ENCODE measurements around the gene RENBP.

RENBP gene

DNA sequence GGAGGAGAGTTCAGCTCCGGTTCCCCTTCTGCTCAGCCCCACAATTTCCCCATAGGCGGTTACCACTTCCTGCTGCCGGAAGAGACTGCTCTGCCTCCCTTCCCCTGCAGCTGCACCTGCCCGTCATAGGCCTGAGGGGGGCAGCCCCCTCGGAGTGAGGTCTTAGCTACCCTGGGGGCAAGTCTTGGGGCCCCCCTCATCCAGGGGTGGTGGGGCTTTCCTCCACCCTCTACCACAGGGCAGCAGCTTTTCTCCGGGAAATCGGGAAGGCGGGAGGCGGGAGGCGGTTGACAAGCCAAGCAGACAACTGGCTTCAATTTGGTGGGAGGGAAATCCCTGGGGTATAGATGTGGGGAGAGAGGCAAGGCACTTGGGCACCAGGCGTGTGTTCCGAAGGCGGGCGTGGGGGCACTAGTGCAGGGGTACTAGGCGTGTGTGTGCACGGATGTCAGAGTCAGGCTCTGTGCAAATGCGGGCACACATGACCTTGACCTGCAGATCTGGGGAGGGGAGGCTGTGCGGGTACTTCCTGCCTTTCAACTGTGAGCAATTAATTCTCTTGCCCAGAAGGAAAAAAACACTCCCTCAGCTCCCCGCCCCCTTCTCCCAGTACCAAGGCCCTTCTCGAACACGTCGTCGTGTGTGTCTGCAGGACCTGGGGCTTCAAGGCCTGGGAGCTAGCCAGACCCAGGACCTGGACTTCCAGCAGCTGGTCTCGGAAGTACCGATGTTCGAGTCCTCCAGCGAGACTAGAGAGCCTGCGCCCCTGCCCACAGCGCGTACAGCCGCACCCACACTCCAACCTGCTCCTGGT is 17.4 kb downstream of the RENBP start:
- DNase-seq (ENCODE audit: low spot score), result peak; percentile 86
- in situ Hi-C loops (cut with MboI; ENCODE audit: low sequenced_read_pairs, unreplicated experiment), result no loop called here
- TF ChIP-seq, protein P1, sequence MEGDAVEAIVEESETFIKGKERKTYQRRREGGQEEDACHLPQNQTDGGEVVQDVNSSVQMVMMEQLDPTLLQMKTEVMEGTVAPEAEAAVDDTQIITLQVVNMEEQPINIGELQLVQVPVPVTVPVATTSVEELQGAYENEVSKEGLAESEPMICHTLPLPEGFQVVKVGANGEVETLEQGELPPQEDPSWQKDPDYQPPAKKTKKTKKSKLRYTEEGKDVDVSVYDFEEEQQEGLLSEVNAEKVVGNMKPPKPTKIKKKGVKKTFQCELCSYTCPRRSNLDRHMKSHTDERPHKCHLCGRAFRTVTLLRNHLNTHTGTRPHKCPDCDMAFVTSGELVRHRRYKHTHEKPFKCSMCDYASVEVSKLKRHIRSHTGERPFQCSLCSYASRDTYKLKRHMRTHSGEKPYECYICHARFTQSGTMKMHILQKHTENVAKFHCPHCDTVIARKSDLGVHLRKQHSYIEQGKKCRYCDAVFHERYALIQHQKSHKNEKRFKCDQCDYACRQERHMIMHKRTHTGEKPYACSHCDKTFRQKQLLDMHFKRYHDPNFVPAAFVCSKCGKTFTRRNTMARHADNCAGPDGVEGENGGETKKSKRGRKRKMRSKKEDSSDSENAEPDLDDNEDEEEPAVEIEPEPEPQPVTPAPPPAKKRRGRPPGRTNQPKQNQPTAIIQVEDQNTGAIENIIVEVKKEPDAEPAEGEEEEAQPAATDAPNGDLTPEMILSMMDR (IDR thresholded peaks at IDR 0.05; ENCODE audit: borderline replicate concordance, control extremely low read depth, extremely low read depth, insufficient read depth, missing control alignments), result no peak

DNA sequence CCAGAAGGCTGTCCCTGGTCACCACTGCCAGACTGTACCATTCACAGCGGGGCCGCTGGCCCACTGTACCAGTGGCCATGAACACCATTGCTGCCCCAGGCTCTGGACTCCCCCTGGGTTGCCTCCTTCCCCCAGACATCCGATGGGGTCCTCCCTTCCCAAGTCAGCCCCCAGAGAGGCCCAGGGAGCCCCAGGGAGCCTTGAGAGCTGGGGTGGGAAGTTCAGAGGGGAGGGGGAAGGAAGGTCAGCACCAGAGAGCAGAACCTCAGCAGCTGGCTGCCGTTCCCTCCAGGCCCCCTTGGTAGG is 17.9 kb downstream of the RENBP start:
- in situ Hi-C loops (cut with MboI; ENCODE audit: low sequenced_read_pairs, unreplicated experiment), result no loop called here
- TF ChIP-seq, protein P1 (IDR thresholded peaks at IDR 0.05; ENCODE audit: borderline replicate concordance, control extremely low read depth, extremely low read depth, insufficient read depth, missing control alignments), result no peak
- no peak for DNase-seq (ENCODE audit: low spot score)

DNA sequence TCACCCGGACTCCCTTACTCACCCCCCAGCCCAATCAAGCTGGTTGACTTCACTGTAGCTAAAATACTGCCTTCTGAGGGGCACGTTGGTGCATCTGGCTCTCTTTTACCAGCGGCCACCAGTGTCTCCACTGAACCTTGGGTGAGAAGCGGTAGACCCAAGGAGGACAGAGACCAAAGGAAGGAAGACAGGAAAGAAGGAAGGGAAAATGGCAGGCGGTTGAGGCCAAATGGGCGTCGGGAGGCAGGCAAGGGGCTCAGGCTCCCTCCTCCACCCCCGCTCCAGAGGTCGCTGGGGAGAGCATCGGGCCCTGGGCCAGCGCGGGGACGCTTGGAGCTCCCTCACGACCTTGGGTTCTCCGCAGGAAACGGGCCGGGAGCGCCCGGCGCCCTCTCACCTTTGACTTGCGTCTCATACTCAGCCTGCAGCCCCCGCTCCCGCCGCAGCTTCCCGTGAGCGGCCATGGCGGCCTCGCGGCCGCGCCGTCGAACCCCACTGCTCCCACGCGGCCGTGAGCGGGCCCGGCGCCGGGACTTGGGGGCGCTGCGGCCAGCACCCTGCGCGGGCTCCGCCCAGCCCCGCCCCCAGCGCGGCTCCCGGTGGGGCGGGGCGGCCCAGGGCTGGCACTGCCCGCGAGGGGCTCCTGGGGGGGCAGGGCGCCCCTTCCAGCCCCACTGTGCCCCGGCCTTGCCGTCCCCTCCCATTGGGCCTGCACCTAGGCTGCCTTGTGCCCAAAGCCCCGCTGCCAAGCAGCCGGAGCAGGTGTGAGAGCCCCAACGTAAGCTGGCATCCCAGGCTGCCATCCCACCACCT is 18.5 kb downstream of the RENBP start, which contains the start of gene ARHGAP4:
Gene ARHGAP4, minus strand, starts transcription at position 526 of the 813 bp plus-strand sequence. Its CDS starts 62 bp downstream, at position 464.
- TF ChIP-seq, protein P1 (IDR thresholded peaks at IDR 0.05; ENCODE audit: borderline replicate concordance, control extremely low read depth, extremely low read depth, insufficient read depth, missing control alignments), result no peak
- DNase-seq (ENCODE audit: low spot score), result peak; percentile 57
- in situ Hi-C loops (cut with MboI; ENCODE audit: low sequenced_read_pairs, unreplicated experiment), result no loop called here

DNA sequence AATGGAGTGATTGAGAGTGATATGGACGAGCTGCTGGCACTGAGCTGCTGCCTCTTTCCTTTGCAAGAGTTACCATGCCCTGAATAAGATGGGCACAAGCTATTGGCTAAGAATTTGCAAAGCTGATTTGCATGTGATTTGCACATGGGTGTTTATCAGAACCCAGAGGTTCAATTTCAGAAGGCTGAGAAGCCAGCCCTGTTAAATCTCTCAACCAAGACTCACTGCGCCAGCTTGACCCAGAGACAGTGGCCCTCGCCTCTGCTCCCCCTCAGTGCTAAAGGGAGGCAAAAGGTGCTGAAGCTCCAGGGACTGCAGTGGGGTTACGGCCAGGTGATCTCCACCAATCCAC is 19.1 kb downstream of the RENBP start:
- DNase-seq (ENCODE audit: low spot score), result no peak
- in situ Hi-C loops (cut with MboI; ENCODE audit: low sequenced_read_pairs, unreplicated experiment), result no loop called here
- TF ChIP-seq, protein P1 (IDR thresholded peaks at IDR 0.05; ENCODE audit: borderline replicate concordance, control extremely low read depth, extremely low read depth, insufficient read depth, missing control alignments), result no peak

DNA sequence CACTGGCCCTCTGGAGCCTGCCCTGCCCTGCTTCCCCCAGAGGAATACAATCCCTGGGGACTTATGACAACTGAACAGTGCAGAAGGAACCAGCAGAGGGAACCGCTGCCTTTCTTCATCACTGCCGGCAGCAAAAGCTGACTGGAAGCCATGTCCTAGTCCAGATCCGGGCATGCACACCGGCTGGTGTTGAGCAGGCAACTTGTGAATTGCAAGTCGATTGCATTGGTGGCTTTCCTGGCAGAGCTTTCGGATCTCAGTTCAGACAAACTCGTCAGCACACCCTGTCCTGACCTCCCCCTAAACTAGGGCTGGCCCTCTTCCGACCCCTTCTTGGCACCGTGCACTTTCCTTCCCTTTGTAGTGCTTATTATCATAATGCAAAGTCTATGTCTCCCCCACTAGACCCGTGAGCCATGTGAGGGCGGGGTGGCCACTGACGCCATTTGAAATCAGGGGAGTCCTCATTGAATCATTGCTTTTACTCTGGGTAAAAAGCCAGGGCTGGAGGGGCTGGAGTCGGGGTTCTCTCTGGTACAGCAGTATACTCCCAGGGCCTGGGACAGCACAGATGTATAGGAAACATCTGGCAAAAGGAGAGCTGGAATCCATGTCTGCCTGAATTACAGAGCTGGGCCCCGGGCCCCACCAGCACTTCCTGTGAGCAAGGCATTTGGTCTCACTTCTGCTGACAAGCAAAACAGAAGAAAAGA is 20.1 kb downstream of the RENBP start:
- DNase-seq (ENCODE audit: low spot score), result no peak

More for the DNA sequence above, 20.1 kb downstream of the RENBP start:
- in situ Hi-C loops (cut with MboI; ENCODE audit: low sequenced_read_pairs, unreplicated experiment), result no loop called here
- TF ChIP-seq, protein P1 (IDR thresholded peaks at IDR 0.05; ENCODE audit: borderline replicate concordance, control extremely low read depth, extremely low read depth, insufficient read depth, missing control alignments), result peak; percentile 9
